Testis (tissue), 2 donors: Measurements from ENCODE around the gene NR1H3.

Experiments
- POLR2A ChIP-seq: fragments of 450-650 bp; IDR thresholded peaks from one replicate; pipeline ENCODE4 v1.6.1; 2017; ENCODE audit warnings: antibody characterized with exemption, mild to moderate bottlenecking, moderate library complexity
- TF ChIP-seq, protein P1 (sequence below), 3 experiments: fragments of 450-650 bp in 2 of 3; fragments of 200-600 bp in 1 of 3; sonication (generic) in 1 of 3; IDR thresholded peaks; one replicate each; pipeline ENCODE4 v1.5.1; 2016 to 2019; ENCODE audit warnings: antibody characterized with exemption in 3 of 3, mild to moderate bottlenecking in 2 of 3, moderate library complexity in 1 of 3

DNA sequence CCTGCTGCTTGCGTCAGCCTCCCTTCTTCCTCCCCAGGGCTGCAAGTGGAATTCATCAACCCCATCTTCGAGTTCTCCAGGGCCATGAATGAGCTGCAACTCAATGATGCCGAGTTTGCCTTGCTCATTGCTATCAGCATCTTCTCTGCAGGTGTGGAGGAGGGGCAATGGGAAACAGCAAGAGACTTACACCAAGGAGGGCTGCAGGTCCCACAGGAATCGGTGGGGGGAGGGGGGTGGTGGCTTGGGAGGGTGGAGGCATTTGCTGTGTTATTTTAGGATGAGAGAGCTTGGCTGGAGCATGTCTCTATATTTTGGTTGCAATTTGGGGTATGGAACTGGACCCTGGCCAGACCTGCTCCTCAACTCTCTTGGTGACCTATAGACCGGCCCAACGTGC lies 10.1 kb downstream of the NR1H3 start:
- TF ChIP-seq, protein P1, sequence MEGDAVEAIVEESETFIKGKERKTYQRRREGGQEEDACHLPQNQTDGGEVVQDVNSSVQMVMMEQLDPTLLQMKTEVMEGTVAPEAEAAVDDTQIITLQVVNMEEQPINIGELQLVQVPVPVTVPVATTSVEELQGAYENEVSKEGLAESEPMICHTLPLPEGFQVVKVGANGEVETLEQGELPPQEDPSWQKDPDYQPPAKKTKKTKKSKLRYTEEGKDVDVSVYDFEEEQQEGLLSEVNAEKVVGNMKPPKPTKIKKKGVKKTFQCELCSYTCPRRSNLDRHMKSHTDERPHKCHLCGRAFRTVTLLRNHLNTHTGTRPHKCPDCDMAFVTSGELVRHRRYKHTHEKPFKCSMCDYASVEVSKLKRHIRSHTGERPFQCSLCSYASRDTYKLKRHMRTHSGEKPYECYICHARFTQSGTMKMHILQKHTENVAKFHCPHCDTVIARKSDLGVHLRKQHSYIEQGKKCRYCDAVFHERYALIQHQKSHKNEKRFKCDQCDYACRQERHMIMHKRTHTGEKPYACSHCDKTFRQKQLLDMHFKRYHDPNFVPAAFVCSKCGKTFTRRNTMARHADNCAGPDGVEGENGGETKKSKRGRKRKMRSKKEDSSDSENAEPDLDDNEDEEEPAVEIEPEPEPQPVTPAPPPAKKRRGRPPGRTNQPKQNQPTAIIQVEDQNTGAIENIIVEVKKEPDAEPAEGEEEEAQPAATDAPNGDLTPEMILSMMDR (IDR thresholded peaks at IDR 0.05) = no peak
- TF ChIP-seq POLR2A = no peak
